ENCODE data around the gene ADGRF3. TPM values are rescaled to one million over a fixed set of nuclear protein-coding genes. Genes with fewer than 3 reads are reported as not detected.

ADGRF3 gene
- total RNA-seq, 1 experiment from 2014 or later: not detected

DNA sequence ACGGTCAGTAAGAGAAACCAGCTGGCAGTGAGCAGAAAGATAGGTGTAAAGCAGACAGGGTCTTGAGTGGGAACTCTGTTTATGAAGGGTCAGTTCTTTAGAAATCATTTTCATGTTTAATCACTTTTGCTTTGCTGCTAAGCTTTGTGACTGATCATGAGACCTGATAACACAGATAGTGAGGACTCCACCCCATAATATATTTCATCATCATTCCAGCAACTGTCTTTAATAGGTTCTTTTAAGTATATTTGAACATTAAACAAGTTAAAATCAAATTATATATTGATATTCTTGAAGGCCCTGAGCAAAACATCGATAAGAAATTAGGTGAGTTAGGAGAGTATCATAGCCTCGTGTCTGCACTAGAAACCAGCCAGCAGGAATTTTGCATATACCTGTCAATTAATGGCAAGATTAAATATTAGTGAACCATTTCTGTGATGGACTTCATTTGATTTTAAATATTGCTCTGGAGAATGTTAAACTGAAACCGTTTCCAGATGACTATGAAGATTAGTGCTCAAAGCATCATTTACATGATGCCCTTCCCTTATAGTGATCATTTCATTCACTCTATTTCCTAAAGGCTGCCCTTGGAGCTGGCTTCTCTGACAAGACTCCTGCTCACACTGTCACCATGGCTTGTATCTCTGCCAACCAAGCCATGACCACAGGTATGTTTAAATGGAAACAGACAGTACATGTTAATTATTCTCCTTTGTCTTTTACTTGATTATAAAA lies 69.9 kb downstream of the ADGRF3 start:
- in situ Hi-C loops (cut with HindIII; ENCODE audit: low pct_unique_long_range_greater_than_20kb, low sequenced_read_pairs): no loop called here
- intact Hi-C loops (cut with micrococcal nuclease; ENCODE audit: unreplicated experiment): no loop called here
- Histone ChIP-seq H3K9me3 (ENCODE audit: control insufficient read depth, insufficient read depth, low read depth, low read length) (no peaks in the 10 kb centered on the region), H3K27me3 (ENCODE audit: control insufficient read depth, insufficient read depth, low read length) (no peaks in the 10 kb centered on the region), H3K4me1 (ENCODE audit: control insufficient read depth, insufficient read depth, low read length) (no peaks in the 10 kb centered on the region), H3K4me3 (ENCODE audit: low read depth in 2 of 2, low read length in 2 of 2) (no peak overlapping the region), H3K27ac (ENCODE audit: low read length) (no peak overlapping the region), H3K36me3 (ENCODE audit: control insufficient read depth, insufficient read depth, low read length) (peaks cover 12% of the 10 kb centered on the region)
- no peak for DNase-seq (ENCODE audit: low read depth, low spot score)
- ATAC-seq: no peak
- ChIA-PET POLR2A (no interaction called here), CTCF (interaction anchor here (0.7 kb wide), 1 partner anchor 26 kb away, joined by 9 read pairs; no protein-coding TSS in a partner anchor)
- TF ChIP-seq POLR2AphosphoS5 (IDR thresholded peaks at IDR 0.05; ENCODE audit: low read depth, low read length) (no peak), SIN3A (IDR thresholded peaks at IDR 0.05; ENCODE audit: borderline replicate concordance, insufficient read depth, low read depth, low read length) (no peak), TCF7L2 (IDR thresholded peaks at IDR 0.05; ENCODE audit: low read depth, low read length) (no peak)
- TF ChIP-seq, protein P1, sequence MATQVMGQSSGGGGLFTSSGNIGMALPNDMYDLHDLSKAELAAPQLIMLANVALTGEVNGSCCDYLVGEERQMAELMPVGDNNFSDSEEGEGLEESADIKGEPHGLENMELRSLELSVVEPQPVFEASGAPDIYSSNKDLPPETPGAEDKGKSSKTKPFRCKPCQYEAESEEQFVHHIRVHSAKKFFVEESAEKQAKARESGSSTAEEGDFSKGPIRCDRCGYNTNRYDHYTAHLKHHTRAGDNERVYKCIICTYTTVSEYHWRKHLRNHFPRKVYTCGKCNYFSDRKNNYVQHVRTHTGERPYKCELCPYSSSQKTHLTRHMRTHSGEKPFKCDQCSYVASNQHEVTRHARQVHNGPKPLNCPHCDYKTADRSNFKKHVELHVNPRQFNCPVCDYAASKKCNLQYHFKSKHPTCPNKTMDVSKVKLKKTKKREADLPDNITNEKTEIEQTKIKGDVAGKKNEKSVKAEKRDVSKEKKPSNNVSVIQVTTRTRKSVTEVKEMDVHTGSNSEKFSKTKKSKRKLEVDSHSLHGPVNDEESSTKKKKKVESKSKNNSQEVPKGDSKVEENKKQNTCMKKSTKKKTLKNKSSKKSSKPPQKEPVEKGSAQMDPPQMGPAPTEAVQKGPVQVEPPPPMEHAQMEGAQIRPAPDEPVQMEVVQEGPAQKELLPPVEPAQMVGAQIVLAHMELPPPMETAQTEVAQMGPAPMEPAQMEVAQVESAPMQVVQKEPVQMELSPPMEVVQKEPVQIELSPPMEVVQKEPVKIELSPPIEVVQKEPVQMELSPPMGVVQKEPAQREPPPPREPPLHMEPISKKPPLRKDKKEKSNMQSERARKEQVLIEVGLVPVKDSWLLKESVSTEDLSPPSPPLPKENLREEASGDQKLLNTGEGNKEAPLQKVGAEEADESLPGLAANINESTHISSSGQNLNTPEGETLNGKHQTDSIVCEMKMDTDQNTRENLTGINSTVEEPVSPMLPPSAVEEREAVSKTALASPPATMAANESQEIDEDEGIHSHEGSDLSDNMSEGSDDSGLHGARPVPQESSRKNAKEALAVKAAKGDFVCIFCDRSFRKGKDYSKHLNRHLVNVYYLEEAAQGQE (IDR thresholded peaks at IDR 0.05; ENCODE audit: insufficient read depth in 1 of 2, low read depth in 2 of 2, low read length in 1 of 2): no peak
- TF ChIP-seq, protein P2, sequence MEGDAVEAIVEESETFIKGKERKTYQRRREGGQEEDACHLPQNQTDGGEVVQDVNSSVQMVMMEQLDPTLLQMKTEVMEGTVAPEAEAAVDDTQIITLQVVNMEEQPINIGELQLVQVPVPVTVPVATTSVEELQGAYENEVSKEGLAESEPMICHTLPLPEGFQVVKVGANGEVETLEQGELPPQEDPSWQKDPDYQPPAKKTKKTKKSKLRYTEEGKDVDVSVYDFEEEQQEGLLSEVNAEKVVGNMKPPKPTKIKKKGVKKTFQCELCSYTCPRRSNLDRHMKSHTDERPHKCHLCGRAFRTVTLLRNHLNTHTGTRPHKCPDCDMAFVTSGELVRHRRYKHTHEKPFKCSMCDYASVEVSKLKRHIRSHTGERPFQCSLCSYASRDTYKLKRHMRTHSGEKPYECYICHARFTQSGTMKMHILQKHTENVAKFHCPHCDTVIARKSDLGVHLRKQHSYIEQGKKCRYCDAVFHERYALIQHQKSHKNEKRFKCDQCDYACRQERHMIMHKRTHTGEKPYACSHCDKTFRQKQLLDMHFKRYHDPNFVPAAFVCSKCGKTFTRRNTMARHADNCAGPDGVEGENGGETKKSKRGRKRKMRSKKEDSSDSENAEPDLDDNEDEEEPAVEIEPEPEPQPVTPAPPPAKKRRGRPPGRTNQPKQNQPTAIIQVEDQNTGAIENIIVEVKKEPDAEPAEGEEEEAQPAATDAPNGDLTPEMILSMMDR (IDR thresholded peaks at IDR 0.05): no peak
- no TSS peak for BruUV-seq (replicated peaks)

DNA sequence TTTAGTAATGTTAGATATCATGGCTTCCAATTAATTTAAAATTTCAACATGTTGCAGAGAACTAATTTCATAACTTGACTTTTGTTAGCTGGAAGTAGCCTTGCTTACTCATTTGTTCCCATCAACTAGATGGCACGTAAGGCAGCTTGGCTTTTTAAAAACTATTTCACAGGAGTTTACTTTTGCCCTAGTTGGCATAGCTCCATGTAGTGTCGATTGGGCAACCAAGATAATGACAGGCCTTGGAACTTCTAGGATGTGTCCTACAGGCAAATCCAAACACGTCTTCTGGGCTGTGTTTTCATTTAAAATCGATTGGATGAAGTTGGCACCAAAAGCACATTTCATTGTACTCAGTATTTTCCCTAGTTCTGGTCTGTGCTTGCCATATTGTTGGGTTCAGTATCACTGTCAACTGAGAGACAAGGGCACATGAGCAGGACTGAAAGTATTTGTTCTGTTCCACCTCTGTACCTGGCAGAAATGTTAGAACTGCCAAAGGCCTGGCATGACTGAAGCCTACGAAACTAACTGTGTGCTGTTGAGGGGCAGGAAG lies 72.5 kb downstream of the ADGRF3 start:
- Histone ChIP-seq H3K36me3 (ENCODE audit: control insufficient read depth, insufficient read depth, low read length) (0 out of 2 replicates have a peak, but pooled peaks cover under 1% of the 10 kb centered on the region), H3K27ac (ENCODE audit: low read length) (no peak overlapping the region), H3K4me3 (ENCODE audit: low read depth in 2 of 2, low read length in 2 of 2) (no peak overlapping the region), H3K27me3 (ENCODE audit: control insufficient read depth, insufficient read depth, low read length) (no peaks in the 10 kb centered on the region), H3K9me3 (ENCODE audit: control insufficient read depth, insufficient read depth, low read depth, low read length) (no peaks in the 10 kb centered on the region), H3K4me1 (ENCODE audit: control insufficient read depth, insufficient read depth, low read length) (no peaks in the 10 kb centered on the region)
- intact Hi-C loops (cut with micrococcal nuclease; ENCODE audit: unreplicated experiment) (no loop called here), in situ Hi-C loops (cut with HindIII; ENCODE audit: low pct_unique_long_range_greater_than_20kb, low sequenced_read_pairs) (no loop called here)
- POLR2A ChIA-PET: no interaction called here
- TF ChIP-seq TCF7L2 (IDR thresholded peaks at IDR 0.05; ENCODE audit: low read depth, low read length) (no peak), SIN3A (IDR thresholded peaks at IDR 0.05; ENCODE audit: borderline replicate concordance, insufficient read depth, low read depth, low read length) (no peak), POLR2AphosphoS5 (IDR thresholded peaks at IDR 0.05; ENCODE audit: low read depth, low read length) (no peak)
- TF ChIP-seq, protein P1 (IDR thresholded peaks at IDR 0.05; ENCODE audit: insufficient read depth in 1 of 2, low read depth in 2 of 2, low read length in 1 of 2): no peak
- TF ChIP-seq, protein P2 (IDR thresholded peaks at IDR 0.05): no peak
- DNase-seq (ENCODE audit: low read depth, low spot score) (no peak), ATAC-seq (no peak)
- CTCF ChIA-PET: no interaction called here
- no TSS peak for BruUV-seq (replicated peaks)
